Embryonic facial prominence (tissue), 1 donor: Measurements from ENCODE around the gene PIGU.
"Not testable (repeated sequence)": the region's sequence is repeated elsewhere in the genome, so short reads cannot be mapped to it uniquely, and the experiment has no call there.

Source experiments
- DNase-seq: peaks from one replicate; pipeline ENCODE4 v3.0.0-alpha.2; 2016; ENCODE audit errors: extremely low spot score

The PIGU gene

DNA sequence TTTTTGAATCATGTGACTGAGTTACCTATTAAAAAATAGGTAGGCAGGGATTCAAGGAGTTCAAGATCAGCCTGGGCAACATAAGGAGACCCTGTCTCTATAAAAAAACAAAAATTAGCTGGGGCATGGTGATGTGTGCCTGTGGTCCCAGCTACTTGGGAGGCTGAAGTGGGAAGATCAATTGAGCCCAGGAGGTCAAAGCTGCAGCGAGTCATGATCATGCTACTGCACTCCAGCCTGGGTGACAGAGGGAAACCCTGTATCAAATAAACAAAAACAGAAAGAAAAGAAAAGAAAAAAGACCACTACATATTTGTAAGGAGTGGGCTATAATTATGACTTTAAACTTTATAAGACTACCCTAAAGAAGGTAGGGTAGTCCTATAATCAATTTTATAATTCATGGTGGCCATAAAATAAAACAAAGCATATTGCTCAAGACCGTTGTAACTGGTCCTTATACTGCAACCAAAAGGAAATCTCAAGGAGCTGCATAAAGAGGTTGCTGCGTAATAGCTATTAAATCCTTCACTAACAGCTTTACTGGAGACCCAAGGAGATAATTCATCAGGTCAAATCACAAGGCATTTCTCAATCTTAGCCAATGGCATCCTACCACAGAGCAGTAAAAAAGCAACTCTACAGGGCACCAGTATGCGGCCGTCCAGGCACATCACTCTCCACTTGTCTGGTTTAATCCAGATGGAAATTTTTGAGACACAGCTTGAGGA, 13.5 kb downstream of the PIGU start:
- no peak for DNase-seq

DNA sequence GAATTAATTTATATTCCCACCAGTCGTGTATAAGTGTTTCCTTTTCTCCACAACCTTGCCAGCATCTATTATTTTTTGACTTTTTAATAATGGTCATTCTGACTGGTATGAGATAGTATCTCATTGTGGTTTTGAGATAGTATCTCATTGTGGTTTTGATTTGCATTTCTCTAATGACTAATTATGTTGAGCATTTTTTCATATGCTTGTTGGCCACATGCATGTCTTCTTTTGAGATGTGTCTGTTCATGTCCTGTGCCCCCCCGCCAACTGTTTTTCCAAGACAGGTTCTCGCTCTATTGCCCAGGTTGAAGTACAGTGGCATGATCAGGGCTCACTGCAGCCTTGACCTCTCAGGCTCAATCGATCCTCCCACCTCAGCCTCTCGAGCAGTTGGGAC, 15.1 kb downstream of the PIGU start:
- DNase-seq = not testable (repeated sequence)

DNA sequence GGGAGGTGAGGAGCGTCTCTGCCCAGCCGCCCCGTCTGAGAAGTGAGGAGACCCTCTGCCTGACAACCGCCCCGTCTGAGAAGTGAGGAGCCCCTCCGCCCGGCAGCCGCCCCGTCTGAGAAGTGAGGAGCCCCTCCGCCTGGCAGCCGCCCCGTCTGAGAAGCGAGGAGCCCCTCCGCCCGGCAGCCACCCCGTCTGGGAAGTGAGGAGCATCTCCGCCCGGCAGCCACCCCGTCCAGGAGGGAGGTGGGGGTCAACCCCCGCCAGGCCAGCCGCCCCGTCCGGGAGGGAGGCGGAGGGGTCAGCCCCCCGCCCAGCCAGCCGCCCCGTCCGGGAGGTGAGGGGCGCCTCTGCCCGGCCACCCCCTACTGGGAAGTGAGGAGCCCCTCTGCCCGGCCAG, 18.2 kb downstream of the PIGU start:
- DNase-seq = not testable (repeated sequence)

DNA sequence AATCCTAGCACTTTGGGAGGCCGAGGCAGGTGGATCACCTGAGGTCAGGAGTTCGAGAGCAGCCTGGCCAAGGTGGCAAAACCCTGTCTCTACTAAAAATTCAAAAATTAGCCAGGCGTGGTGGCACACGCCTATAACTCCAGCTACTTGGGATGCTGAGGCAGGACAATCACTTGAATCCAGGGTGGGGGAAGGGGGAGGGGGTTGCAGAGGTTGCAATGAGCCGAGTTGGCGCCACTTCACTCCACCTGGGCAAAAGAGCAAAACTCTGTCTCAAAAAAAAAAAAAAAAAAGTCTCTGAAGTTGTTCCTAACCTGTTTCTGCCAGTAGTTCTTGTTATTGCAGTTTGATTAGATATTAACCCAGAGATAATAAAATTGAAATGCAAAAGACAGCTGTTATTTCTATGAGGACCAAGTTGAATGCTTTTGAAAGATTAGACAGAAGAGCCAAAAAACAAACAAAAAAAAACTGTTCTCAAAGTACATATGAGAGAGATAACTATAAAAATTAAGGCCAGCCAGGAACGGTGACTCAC, 22.6 kb downstream of the PIGU start:
- DNase-seq = no peak

DNA sequence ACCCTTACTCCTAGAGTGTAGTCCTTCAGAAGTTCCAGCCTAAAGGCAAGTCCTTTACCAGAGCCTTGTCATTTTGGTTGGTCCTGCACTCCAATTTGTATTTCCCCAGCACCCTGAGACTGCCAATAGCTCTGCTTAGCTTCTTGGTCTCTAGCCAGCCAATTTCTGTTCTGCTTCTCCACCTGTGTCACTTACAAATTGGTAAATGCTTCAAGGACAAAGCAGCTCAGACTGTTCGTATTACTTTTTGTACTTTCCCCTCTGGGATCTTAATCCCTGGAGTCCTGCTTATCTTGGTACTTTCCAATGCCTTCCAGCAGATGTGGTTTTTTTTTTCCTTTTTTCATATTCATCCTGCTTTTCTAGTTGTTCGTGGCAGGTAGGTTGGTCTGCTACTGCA, 25.7 kb downstream of the PIGU start:
- DNase-seq = no peak

DNA sequence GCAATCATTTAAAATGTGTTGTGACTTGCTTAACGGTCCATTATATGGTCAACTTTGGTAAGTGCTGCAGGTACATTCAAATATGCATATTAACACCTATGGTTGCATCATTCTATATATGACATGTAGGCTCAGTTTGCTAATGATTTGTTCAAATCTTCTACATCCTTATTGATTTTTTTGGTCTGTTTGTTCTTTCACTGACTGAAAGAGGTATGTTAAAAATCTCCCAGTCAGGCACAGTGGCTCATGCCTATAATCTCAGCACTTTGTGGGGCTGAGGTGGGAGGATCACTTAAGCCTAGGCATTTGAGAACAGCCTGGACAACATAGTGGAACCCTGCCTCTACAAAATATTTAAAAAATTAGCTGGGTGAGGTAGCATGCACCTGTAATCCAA, 29.2 kb downstream of the PIGU start:
- no peak for DNase-seq

DNA sequence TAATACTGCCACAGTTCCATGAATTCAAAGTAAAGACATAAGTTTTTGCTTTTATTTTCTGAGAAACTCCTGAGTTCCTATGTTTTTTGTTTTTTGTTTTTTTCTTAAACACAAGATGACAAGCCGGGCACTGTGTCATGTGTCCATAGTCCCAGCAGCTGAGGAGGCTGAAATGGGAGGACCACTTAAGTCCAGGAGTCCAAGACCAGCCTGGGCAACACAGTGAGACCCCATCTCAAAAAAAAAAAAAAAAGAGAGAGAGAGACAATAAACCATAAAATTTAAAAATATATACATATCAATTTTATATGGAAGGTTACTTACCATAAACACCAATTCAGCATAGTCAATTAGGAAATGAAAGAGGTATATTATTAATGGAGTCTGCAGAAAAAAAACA, 31.9 kb downstream of the PIGU start:
- no peak for DNase-seq

DNA sequence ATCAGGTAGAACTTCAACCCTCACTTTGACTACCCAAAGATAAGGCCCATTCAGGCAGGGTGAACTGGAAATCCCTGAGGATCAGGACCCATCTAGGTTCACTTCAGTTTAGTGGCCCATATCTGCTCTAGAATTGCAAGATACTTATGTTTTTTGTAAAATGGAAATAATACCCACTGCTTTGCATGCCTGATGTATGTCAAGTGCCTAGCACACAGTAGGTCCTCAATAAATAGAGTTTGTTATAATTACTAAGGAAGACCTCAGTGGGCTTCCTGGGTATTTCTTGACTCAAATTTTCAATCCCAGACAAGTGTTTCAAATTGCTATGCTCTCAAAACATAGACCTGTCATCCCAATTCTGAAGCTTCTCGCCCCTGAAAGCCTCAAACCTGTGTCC, 32.5 kb downstream of the PIGU start:
- no peak for DNase-seq

DNA sequence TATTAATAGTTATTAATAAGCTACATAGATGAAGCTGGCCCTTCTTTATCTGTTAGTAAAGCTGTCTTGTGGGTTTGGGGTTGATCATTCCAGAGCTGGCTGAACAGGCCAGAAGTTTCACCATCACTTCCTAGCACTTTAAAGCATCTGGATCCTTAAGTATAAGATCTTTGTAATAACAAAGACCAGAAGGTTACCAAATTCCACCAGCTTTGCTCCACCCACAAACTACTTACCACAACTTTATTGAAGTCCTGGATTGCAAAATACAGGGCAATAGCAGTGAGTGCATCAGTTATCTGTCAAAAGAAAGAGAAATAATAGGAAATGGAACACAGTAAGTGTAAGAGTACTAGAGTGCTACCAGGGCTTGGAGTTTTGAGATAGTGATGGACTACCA, 33.0 kb downstream of the PIGU start:
- no peak for DNase-seq

DNA sequence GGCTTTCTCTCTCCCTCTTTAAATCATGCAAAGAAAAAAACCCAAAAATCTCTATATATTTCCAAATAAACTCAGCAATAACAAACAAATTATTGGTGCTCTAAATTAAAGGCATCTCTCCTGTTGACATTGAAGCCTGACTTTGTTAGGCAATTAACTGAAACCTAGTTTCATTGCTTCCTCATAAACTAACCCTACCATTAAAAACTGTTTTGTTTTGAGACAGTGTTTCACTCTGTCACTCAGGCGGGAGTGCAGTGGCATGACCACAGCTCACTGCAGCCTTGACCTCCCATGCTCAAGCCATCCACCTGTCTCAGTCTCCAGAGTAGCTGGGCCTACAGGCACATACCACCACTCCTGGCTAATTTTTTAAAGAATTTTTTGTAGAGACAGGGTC, 34.9 kb downstream of the PIGU start:
- DNase-seq = no peak

DNA sequence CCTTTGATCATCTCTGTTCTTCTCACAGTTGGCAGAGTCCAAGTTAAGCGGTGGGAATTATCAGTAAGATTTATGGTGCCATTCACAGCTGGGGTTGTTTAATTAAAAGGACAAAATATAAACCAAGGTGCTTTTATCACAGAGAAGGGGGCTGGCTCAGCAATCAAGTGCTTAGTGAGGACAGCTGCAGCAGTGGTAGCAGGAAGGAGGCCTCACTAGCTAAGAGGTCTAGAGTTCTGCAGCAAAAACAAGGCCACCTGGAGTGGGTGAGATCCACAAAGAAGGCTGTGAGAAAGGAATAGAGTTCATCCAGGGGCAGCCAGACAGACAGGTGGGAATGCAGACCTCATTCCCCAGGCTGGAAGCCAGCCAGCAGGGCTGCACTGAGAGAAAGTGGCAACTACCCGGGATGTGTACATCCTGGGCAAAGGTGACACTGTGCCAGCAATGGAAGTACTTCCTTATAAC, 37.1 kb downstream of the PIGU start:
- no peak for DNase-seq

DNA sequence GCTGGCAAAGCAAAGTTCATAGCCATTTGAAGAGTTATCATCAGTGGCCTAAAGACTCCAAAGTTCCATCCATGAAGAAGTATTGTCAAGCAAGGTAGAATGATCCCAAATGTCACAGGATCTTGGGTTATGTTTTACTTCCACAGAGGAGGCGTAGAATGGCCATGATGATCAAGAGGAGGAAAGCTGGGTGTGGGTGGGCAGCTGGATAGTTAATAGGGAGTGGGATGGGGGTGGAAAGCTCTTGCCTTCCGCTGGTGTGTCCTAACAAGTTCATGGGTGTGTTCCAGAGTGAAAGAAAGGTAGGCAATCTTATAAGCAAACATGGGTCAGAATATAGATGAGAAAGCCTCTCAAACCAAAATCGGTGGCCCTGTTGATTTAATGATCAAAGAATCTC, 38.4 kb downstream of the PIGU start:
- no peak for DNase-seq

DNA sequence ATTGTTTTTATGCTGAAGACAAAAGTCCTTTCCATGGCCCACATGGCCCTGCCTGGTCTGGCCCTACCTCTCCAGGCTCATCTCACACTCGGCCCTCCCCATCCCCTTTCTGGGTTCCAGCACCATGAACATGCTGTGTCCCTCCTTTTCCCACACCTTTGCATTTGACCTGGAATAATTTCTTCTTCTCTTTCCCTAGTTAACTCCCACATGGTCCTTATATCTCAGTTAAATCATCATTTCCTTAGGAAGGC, 38.9 kb downstream of the PIGU start:
- no peak for DNase-seq

DNA sequence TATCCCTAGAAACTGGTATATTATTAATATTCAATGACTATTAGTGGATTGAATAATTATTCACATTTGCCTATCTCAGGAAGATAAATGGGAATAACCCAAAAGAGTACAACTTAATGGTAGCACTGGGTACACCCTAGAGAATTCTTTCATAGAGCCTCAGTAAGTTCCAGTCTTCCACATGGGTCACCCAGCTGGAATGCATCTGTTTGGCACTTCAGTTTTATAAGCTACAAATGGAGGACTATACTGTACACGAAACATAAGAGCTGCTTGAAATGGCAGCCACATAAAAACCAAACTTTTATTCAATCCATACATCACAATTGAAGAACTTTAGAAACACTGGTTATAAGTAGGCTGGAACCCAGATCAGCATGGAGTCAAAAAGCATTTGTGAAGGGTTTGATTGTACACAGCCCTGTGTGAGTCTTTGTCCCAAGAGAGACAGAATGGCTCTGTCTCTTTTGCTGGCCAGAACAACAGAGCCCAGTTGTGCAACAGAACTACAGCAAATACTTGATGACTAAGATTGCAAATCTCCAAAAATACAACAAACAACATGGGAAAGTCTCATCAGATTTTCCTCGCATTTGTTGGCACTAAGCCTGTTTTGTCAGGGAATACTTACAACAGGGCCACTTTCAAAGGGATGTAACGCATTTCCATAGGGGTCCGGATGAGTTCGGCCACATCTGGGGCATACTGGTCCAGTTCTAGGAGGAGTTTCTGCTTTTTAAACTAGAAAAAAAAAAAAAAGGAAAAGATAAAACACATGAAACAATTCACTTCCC, 39.5 kb downstream of the PIGU start:
- DNase-seq = no peak

DNA sequence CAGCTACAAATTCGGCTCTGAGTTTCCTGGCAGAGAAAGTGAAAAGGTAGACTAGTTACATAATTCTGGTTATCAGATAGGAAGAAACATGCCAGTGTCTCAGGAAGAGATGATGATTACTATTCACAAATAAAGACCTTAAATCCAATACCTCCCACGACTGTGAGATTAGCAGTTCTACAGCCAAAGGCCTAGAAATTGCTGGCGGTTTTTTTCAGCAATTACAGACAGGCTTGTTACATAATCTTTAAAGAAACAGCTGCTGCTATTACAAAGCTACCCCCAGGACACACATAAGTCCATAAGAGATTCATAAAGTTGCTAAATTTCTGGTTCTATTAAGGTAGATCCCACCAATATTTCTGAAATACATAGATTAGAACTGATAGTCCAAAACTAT, 40.2 kb downstream of the PIGU start:
- DNase-seq = no peak

DNA sequence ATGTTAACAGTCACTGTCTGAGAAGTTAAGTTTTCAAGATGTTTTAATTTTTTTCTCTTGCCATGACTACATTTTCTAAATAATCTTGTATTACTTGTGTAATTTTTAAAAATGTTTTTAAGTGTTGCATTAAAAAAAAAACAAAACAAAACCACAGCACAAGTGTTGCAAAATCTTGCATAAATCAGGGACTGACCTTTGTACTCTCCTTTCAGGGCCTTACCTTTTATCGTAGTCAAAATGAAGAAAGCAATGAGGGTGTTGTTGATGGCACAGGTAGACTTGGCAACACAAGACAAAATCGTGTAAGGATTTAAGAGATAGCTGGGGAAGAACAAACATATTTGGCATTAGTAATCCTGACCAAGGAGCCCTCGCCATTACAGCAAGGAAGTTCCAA, 42.5 kb downstream of the PIGU start:
- DNase-seq = no peak

DNA sequence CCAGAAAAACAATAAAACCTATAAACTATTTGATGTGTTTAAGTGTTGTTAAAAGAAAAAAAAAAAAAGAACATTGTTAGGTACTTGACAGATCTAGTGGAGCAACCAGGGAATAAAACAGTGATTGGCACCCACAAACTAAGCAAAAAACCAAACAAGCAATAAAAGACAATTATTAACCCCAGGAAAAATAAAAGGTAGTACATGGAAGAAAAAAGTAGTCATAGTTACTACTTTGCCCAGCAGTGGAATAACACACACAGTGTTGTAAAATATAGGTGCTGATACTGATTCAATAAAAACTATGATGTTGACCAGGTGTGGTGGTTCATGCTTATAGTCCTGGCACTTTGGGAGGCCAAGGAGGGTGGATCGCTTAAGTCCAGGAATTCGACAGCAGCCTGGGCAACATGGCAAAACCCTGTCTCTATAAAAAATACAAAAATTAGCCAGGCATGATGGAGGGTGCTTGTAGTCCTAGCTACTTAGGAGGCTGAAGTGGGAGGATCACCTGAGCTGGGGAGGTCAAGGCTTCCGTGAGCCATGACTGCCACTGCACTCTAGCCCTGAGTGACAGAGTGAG, 43.9 kb downstream of the PIGU start:
- DNase-seq = no peak

DNA sequence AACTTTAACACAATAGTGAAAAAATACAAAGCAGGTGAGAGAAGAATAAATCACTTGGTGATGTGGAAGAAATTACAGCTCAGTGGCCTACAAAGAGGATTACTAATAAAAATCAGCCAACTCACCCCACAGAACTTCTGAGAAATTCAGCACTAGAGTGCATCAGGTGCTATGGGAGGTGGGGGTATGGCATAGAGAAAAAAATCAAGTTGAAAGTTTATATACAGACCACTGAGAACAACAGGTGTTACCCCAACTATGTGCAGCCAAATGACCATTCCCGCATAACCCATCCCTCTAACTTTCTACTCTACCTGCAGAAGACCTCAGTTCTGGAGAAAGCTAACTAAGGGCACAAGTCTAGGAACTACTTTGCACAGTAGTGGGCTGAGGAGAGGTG, 47.0 kb downstream of the PIGU start:
- DNase-seq = no peak

DNA sequence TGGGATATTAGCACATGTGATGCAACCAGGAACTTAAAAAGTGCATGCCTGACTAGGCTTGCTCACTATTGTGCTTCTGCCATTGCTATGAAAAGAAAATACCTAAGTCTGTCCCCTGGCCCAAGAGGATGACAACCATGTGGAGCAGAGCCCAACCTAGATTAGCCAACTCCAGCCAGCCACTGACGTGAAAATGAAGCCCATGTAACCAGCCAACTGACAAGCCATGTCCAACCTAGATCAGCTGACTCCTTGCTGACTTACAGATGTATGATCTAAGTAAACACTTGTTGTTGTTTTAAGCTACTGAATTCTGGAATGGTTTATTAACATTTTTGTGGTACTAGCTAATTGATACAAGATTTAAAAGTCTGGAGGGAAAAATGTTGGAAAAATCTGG, 47.5 kb downstream of the PIGU start:
- no peak for DNase-seq

DNA sequence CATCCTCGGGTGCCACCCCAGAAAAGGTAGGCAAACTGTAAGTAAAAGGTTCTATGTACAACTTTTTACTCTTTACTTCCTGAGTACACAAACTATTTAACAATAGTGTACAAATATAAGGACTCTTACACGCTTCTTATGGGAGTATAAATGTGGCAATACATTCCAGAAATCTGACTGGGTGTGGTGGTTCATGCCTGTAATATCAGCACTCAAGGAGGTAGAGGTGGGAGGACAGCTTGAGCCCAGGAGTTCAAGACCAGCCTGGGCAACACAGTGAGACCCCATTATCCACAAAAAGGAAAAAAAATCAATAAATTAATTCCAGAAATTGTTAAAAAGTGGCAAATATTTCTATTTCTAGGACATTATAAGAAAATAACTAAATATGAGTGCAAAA, 48.9 kb downstream of the PIGU start:
- DNase-seq = no peak

DNA sequence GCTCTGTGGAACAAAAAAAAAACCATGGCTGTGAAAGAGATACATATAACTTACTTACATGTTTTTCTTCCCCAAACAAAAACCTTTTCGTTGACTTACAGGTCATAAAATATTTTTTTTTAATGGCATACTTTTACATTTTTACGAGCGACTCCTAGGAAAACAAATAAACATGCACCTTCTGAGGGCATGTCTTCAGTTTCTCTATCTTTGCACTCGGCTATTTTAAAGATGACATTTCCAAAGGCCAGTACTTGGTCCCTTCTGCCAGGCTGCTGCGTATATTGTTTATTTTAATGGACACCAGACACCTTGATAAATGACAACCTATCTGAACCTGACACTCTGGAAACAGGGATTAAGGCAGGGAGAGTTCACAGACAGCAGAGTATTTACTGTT, 49.4 kb downstream of the PIGU start:
- DNase-seq = no peak

DNA sequence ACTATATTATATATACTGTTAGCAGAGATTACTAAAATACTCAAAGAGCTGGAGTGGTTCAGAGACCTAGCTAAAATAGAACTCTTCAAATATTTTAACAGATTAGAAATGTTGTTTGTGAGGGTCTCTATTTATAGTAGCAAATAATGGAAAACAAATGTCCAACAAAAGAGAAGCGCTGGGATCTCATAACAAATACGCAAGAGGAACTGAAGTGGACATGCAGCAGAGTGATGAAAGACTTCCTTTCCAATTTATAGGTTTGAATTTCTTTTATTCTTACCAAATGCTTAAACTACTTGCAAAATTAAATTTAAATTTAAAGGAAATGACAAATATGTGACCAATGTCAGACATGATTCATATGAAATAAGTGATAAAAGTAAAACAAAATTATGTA, 49.9 kb downstream of the PIGU start:
- DNase-seq = no peak

DNA sequence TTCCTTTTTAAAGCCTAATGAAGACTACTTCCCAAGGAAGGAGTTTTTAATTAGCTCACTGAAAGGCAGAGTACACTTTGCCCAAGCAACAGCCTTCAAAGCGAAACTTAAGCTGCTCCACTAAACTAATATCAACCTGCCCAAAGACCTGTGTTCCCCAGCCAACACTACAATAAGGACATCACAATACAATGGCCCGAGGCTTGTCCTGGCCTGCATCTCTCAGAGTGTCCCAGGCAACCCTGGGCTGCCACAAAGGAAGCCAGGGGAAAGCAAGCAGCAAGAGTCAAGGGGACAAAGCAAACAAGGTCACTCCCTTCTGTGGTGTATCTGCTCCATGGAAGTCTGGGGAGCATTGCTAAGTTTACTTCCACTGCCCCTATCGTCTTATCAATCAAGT, 52.3 kb downstream of the PIGU start:
- DNase-seq = no peak
